Stimulated activated naive CD8-positive, alpha-beta T cell treated with anti-CD3 and anti-CD28 coated beads, Interleukin-15, Interleukin-2, amounts not matched to agents 100 ng/mL and 50 ng/mL, for 24 hours (primary cell): Measurements from ENCODE around the gene MMAB.

Experiments used
- H3K27ac Mint-ChIP-seq: one replicate; pipeline ENCODE4 v1.8.0; 2021; ENCODE audit warnings: mild to moderate bottlenecking, mixed read lengths
- H3K27me3 Mint-ChIP-seq: one replicate; pipeline ENCODE4 v1.8.0; 2021; ENCODE audit warnings: mixed read lengths
- H3K36me3 Mint-ChIP-seq: one replicate; pipeline ENCODE4 v1.8.0; 2021; ENCODE audit warnings: low read depth, mixed read lengths
- H3K4me1 Mint-ChIP-seq: one replicate; pipeline ENCODE4 v1.8.0; 2021; ENCODE audit warnings: low read depth, mixed read lengths
- H3K4me3 Mint-ChIP-seq: one replicate; pipeline ENCODE4 v1.8.0; 2021; ENCODE audit warnings: mild to moderate bottlenecking, mixed read lengths
- H3K9me3 Mint-ChIP-seq: one replicate; pipeline ENCODE4 v1.8.0; 2021; ENCODE audit warnings: mixed read lengths

Gene MMAB

DNA sequence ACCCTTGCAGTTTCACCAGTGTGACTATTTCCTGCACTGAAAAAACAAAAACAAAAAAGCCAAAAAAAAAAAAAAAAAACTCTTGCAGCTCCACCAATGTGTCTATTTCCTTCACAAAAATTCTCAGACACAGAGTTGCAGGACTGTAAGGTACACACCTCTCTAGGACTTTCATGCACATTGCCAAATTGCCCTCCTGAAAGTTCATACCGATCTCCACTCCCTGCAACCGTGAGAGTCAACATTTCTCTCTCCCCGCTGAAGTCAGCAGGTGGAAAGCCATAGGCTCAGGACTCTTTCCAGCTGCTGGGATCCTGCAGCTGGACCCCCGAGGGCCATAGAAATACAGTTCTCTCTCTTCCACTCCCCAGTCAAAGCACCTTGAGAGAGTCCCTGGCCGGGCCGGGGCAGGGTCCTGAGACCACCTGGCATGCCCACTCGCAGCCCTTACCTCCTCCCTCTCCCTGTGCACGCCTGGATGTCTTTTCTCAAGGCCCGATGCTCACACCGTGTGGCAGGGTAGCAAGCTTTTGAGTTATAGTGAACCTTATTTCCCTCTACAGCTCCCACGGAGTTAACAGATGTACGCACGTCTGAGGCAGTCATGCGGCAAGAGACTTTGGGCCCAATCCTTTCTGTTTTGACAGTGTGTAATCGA is 23.6 kb downstream of the MMAB start:
- peaks cover 6% of the 10 kb centered on the region for H3K4me1 Mint-ChIP-seq
- no peak overlapping the region for H3K27ac Mint-ChIP-seq
- H3K27me3 Mint-ChIP-seq, result peaks cover 29% of the 10 kb centered on the region
- H3K9me3 Mint-ChIP-seq, result no peaks in the 10 kb centered on the region
- no peak overlapping the region for H3K4me3 Mint-ChIP-seq
- no peaks in the 10 kb centered on the region for H3K36me3 Mint-ChIP-seq

DNA sequence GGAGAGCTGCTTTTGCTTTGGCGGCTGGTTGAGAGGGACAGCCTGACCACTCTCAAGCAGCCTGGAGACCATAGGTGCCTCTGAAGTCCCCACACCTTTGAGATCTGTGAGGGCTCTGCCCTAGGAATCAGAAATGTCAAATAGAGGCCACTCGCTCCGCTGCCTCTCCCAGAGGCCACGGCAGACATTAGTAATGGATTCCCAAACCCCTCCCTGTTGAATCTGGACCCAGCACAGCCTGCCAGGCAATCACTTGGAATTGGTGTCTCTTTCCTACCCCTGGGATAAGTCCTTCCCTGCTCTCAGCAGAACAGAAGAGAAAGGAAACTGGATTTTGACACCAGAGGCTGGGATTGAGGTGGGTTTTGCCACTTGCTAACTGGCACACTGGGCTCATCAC is 25.0 kb downstream of the MMAB start:
- Mint-ChIP-seq H3K9me3 (no peaks in the 10 kb centered on the region), H3K27ac (no peak overlapping the region), H3K27me3 (peaks cover 29% of the 10 kb centered on the region), H3K4me1 (peaks cover 7% of the 10 kb centered on the region), H3K36me3 (no peaks in the 10 kb centered on the region), H3K4me3 (no peak overlapping the region)

DNA sequence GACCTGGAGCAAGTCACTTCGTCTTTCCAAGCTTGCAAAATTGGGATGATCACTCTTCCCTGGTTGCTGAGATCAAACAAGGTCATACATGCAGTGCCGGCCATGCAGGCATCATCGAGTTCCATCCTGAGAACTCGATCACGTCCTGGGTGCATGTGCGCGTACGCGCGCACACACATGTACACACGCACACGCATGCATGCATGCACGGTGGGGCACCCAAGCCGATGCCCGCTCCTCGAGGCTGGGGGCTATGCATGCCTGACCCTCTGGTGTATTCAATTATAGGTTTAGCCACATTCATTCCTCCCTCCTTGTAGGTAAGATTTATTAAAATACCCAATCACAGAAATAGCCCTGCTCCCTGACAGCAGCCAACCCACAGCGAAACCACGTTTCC is 26.0 kb downstream of the MMAB start:
- Mint-ChIP-seq H3K9me3 (no peaks in the 10 kb centered on the region), H3K4me3 (no peak overlapping the region), H3K36me3 (no peaks in the 10 kb centered on the region), H3K4me1 (peaks cover 7% of the 10 kb centered on the region), H3K27ac (no peak overlapping the region), H3K27me3 (peaks cover 29% of the 10 kb centered on the region)

DNA sequence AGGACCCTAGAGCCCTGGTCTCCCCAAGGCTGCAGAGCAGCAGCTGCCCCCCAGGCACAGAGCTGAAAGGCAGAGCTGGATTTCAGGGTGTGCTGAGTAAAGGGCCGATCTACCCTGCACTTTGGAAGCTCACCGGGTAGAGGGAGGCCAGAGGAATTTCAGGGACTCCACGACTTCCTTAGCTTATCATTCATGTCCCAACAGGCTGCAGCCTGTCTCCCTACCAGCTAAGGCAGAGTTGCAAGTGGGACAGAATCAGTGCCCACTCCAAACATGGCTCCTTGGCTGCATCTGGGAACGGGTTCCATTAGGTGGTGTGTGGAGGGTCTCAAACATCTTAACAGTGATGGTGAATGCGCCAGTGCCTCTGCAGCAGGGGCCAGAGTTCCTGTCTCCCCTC is 27.5 kb downstream of the MMAB start:
- H3K4me3 Mint-ChIP-seq, result no peak overlapping the region
- no peaks in the 10 kb centered on the region for H3K9me3 Mint-ChIP-seq
- H3K4me1 Mint-ChIP-seq, result peaks cover 7% of the 10 kb centered on the region
- peaks cover 29% of the 10 kb centered on the region for H3K27me3 Mint-ChIP-seq
- no peaks in the 10 kb centered on the region for H3K36me3 Mint-ChIP-seq
- H3K27ac Mint-ChIP-seq, result no peak overlapping the region

GRCh38 chr12:109544955-109545531 is 28.3 kb downstream of the MMAB start:
- peaks cover 29% of the 10 kb centered on the region for H3K27me3 Mint-ChIP-seq
- no peaks in the 10 kb centered on the region for H3K36me3 Mint-ChIP-seq
- H3K27ac Mint-ChIP-seq, result no peak overlapping the region
- H3K4me3 Mint-ChIP-seq, result no peak overlapping the region
- H3K9me3 Mint-ChIP-seq, result no peaks in the 10 kb centered on the region
- H3K4me1 Mint-ChIP-seq, result peaks cover 7% of the 10 kb centered on the region

GRCh38 chr12:109542876-109543275 is 30.4 kb downstream of the MMAB start:
- Mint-ChIP-seq H3K4me3 (no peak overlapping the region), H3K36me3 (no peaks in the 10 kb centered on the region), H3K4me1 (peaks cover 7% of the 10 kb centered on the region), H3K27ac (no peak overlapping the region), H3K27me3 (peaks cover 12% of the 10 kb centered on the region), H3K9me3 (no peaks in the 10 kb centered on the region)

DNA sequence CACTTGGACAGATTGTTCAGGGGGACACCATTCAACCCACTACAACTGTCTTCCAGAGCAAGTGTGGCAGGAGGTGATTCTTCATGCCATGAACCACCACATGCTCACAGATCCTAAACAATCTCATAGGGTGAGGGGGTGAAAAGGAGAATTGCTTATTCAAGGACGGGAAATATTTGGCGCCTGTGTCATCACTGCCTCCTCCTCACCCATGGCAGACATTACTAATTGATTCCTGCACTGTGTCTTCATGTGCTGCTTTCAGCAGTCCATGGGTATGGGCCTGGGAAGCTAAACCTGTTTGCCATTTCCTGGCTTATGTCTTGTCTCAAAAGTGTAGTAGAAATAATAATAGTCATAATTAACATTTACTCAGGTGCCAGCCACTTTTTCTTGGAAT is 31.3 kb downstream of the MMAB start:
- H3K27ac Mint-ChIP-seq, result no peak overlapping the region

DNA sequence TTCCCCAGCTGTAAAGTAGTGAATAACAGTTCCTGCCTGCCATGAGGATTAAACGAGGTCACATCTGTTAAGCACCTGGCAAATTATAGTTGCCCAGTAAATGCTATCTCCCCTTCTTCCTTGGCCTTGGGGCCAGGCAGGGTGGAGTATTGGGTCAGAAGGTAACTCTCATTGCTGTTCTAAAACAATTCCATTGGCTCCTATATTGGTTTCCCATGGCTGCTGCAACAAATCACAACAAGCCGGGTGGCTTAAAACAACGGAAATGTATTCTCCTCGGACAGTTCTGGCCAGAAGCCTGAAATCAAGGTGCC is 31.9 kb downstream of the MMAB start:
- Mint-ChIP-seq H3K27ac (no peak overlapping the region), H3K4me1 (peaks cover 7% of the 10 kb centered on the region), H3K36me3 (no peaks in the 10 kb centered on the region), H3K4me3 (no peak overlapping the region), H3K27me3 (no peaks in the 10 kb centered on the region), H3K9me3 (no peaks in the 10 kb centered on the region)

More for the DNA sequence above, 31.3 kb downstream of the MMAB start:
- H3K4me3 Mint-ChIP-seq, result no peak overlapping the region
- H3K36me3 Mint-ChIP-seq, result no peaks in the 10 kb centered on the region
- peaks cover 7% of the 10 kb centered on the region for H3K4me1 Mint-ChIP-seq
- H3K9me3 Mint-ChIP-seq, result no peaks in the 10 kb centered on the region
- peaks cover 4% of the 10 kb centered on the region for H3K27me3 Mint-ChIP-seq

- H3K36me3 Mint-ChIP-seq, result no peaks in the 10 kb centered on the region
- peaks cover 7% of the 10 kb centered on the region for H3K4me1 Mint-ChIP-seq
- H3K9me3 Mint-ChIP-seq, result no peaks in the 10 kb centered on the region
- H3K27ac Mint-ChIP-seq, result no peak overlapping the region
- no peak overlapping the region for H3K4me3 Mint-ChIP-seq
- no peaks in the 10 kb centered on the region for H3K27me3 Mint-ChIP-seq
Observed at GRCh38 chr12:109540526-109541412, 32.5 kb downstream of the MMAB start.

DNA sequence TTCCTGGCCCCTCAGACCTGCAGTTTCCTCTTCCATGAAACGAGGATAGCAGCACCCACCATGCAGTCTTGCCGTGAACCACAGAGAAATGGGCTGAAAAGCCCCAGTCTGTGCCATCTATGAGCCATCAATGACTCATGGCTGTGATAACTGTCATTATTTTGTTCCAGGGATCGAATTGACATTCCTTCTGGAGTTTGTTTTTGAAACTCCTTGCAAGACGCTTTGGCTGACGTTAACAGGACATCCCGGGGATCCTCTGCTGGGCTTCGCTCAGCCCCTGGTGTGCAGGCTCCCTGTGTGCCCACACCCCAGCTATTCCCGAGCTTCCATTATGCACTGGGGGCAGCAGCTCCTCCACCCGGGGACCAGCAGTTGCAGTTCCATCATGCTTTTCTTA is 33.8 kb downstream of the MMAB start:
- H3K4me3 Mint-ChIP-seq, result no peak overlapping the region
- H3K36me3 Mint-ChIP-seq, result peaks cover 7% of the 10 kb centered on the region

DNA sequence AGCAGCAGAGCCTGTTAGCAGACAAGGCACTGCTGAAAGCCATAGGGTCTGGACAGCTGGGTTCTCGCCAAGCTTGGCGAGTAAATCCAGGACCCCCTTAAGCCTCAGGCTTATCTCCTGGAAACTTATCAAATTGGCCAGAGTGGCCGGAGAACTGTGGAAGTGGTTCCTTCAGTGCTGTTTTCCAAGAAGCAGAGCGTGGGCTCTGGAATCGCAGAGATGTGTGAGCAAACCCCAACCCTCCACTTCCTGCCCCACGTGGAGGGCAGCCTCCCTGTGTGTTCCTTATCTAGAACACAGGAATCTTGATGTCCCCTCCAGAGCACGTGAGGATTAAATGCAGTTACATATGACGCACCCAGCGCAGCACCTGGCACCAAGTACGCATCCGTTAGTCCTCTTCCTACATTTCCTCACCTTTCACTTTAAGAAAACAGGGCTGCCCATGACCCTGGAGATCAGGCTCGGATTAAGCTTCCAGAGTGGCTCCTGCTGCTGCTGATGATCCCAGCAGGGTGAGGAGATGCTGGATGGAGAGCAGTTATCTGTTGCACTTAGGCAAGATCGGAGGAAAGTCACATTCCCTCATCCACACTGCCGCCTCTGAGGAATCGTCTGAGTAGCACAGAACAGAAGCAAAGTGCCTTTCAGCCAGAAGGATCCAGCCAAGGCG is 35.0 kb downstream of the MMAB start:
- peaks cover 8% of the 10 kb centered on the region for H3K36me3 Mint-ChIP-seq
- H3K4me1 Mint-ChIP-seq, result no peaks in the 10 kb centered on the region
- H3K4me3 Mint-ChIP-seq, result no peak overlapping the region
- no peaks in the 10 kb centered on the region for H3K9me3 Mint-ChIP-seq
- no peaks in the 10 kb centered on the region for H3K27me3 Mint-ChIP-seq
- H3K27ac Mint-ChIP-seq, result no peak overlapping the region

More for the DNA sequence above, 33.8 kb downstream of the MMAB start:
- no peaks in the 10 kb centered on the region for H3K27me3 Mint-ChIP-seq
- H3K4me1 Mint-ChIP-seq, result no peaks in the 10 kb centered on the region
- no peaks in the 10 kb centered on the region for H3K9me3 Mint-ChIP-seq
- no peak overlapping the region for H3K27ac Mint-ChIP-seq

- Mint-ChIP-seq H3K4me1 (no peaks in the 10 kb centered on the region), H3K9me3 (no peaks in the 10 kb centered on the region), H3K4me3 (no peak overlapping the region), H3K27me3 (no peaks in the 10 kb centered on the region), H3K27ac (no peak overlapping the region), H3K36me3 (peaks cover 8% of the 10 kb centered on the region)
Observed at GRCh38 chr12:109537136-109537535, 36.2 kb downstream of the MMAB start.

DNA sequence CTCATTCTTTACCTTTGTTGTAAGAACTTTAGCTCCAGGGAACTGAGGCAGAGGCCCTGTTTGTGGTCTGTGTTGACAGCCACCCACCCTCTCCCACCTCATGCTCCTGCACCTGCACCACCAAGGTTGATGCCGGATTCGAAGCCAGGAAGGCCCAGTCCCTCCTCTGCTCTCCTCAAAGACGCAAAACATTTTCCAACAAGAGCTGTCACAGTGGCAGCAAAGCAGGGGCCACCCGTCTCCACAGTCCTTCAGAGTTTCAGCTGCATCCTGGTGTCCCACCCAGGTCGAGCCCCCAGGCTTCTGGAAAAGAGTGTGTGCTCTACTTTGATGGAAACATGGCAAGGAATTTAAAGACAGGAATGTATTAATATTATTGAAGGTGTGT is 37.4 kb downstream of the MMAB start:
- no peak overlapping the region for H3K27ac Mint-ChIP-seq
- H3K4me3 Mint-ChIP-seq, result no peak overlapping the region
- H3K36me3 Mint-ChIP-seq, result peaks cover 11% of the 10 kb centered on the region
- H3K9me3 Mint-ChIP-seq, result no peaks in the 10 kb centered on the region
- H3K27me3 Mint-ChIP-seq, result no peaks in the 10 kb centered on the region
- no peaks in the 10 kb centered on the region for H3K4me1 Mint-ChIP-seq

DNA sequence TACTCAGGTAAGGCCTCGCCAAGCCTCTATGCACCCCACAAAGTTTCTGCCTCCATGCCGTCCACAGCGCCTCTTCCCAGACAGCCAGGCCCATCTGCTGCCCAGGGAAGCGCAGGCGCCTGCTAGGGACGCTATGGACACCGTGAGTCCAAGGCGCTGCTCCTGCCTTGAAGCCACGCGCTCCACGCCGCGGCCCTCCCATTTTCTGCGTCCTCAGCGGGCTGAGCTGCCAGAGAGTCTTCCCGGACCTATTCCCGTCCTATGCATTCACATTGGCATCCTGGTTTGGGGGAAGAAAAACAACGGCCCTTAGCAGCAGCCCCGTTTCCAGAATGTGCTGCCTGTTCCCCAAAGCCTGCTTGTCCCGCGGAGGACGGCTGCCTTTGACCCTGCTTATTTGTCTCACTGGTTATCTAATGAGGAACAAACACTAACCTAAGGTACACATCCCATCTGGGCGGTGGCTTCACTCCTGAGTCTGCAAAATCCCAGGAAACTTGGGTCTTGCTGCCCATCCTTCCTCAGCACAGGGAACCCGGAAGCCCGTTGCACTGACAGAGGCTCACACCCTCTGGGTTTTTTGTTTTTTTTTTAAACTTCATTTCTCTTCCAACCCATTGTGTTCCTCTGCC is 38.0 kb downstream of the MMAB start:
- H3K27ac Mint-ChIP-seq, result no peak overlapping the region
- peaks cover 13% of the 10 kb centered on the region for H3K36me3 Mint-ChIP-seq
- no peaks in the 10 kb centered on the region for H3K4me1 Mint-ChIP-seq
- no peaks in the 10 kb centered on the region for H3K9me3 Mint-ChIP-seq
- H3K27me3 Mint-ChIP-seq, result no peaks in the 10 kb centered on the region
- H3K4me3 Mint-ChIP-seq, result no peak overlapping the region

DNA sequence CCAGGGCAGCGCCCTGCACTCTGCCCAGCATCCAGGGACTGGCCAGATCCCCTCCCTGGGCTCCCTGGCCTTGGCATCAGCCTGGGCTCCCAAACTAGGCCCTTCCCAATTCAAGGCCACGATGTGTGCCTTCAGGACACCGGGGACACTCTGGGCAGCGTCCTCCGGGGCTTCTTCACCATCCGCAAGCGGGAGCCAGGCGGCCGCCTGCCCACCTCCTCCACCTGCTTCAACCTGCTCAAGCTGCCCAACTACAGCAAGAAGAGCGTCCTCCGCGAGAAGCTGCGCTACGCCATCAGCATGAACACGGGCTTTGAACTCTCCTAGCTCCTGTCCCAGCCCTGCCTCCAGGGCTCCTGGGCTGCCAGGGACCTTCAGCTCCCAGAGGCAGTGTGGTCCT is 38.8 kb downstream of the MMAB start:
- Mint-ChIP-seq H3K9me3 (no peaks in the 10 kb centered on the region), H3K27me3 (no peaks in the 10 kb centered on the region), H3K4me1 (no peaks in the 10 kb centered on the region), H3K36me3 (peaks cover 16% of the 10 kb centered on the region), H3K4me3 (no peak overlapping the region), H3K27ac (no peak overlapping the region)
